NB4 (cell line): ENCODE data around the gene TLR7.

Experiments
- DNase-seq: peaks from one replicate; pipeline ENCODE4 v3.0.0; 2010; ENCODE audit warnings: low read depth
- H3K4me3 ChIP-seq: one replicate; pipeline ENCODE4 v1.5.1; 2011; ENCODE audit warnings: mild to moderate bottlenecking, low read depth, low read length, moderate library complexity
- CTCF ChIP-seq: IDR thresholded peaks from one replicate; pipeline ENCODE4 v1.5.1; 2012; ENCODE audit warnings: low read depth, low read length
- MAX ChIP-seq: IDR thresholded peaks from 2 replicates; pipeline ENCODE4 v1.6.1; 2011; ENCODE audit warnings: low read depth, low read length
- MYC ChIP-seq: IDR thresholded peaks from 2 replicates; pipeline ENCODE4 v1.6.1; 2011; ENCODE audit warnings: low read depth, low read length
- POLR2A ChIP-seq: IDR thresholded peaks from 2 replicates; pipeline ENCODE4 v1.6.1; 2011; ENCODE audit warnings: mild to moderate bottlenecking; ENCODE audit not compliant: insufficient read length; ENCODE audit errors: extremely low read depth

TLR7 gene

GRCh38 chrX:12903646-12904045 is 36.8 kb downstream of the TLR7 start:
- DNase-seq, result no peak
- H3K4me3 ChIP-seq, result no peak overlapping the region
- TF ChIP-seq CTCF (no peak), MAX (no peak), POLR2A (no peak), MYC (no peak)

DNA sequence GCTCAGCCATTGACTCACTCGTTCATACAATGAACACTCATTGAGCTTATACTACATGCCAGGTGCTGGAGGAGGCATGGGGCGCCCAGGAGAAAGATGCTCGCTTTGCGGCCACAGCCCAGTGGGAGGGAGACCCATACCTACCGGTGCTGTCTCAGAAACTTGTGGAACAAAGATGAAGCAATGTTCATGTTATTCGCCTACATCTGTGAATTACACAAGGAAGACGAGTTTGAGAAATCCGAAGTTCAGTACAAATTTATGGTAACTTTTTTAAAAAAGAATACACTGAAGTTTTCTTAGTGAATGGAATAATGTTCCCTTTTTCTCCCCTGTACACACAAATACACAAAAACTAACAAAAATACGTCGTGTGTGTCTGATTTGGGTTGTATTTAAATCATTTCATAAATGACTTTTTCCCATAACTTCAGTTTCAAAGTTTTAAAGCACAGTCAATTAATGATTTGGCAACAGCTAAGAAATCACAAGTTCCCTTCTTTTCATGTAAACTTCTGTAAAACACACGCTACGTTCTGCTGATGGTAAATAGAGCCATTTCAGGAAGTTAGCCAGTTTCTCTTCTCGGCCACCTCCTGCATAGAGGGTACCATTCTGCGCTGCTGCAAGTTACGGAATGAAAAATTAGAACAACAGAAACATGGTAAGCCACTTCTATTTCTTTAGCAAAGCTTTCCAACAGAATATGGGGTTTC is 39.3 kb downstream of the TLR7 start, which contains the start of gene TLR8:
TSS of gene TLR8 (plus strand) at position 575 of the 716 bp plus-strand sequence. CDS start at position 662, 87 bp downstream.
- no peak within 1 kb of the TSS for H3K4me3 ChIP-seq
- TF ChIP-seq CTCF (no peak), POLR2A (no peak), MAX (no peak), MYC (no peak)
- no peak for DNase-seq

- H3K4me3 ChIP-seq, result no peak overlapping the region
- no peak for DNase-seq
- TF ChIP-seq MYC, result no peak
- no peak for TF ChIP-seq CTCF
- no peak for TF ChIP-seq POLR2A
- no peak for TF ChIP-seq MAX
These were observed 43.7 kb downstream of the TLR7 start for GRCh38 chrX:12910423-12911121.

GRCh38 chrX:12911122-12911470 is 44.2 kb downstream of the TLR7 start:
- DNase-seq, result no peak
- no peak for TF ChIP-seq CTCF
- TF ChIP-seq MYC, result no peak
- TF ChIP-seq MAX, result no peak
- no peak for TF ChIP-seq POLR2A
- no peak overlapping the region for H3K4me3 ChIP-seq

DNA sequence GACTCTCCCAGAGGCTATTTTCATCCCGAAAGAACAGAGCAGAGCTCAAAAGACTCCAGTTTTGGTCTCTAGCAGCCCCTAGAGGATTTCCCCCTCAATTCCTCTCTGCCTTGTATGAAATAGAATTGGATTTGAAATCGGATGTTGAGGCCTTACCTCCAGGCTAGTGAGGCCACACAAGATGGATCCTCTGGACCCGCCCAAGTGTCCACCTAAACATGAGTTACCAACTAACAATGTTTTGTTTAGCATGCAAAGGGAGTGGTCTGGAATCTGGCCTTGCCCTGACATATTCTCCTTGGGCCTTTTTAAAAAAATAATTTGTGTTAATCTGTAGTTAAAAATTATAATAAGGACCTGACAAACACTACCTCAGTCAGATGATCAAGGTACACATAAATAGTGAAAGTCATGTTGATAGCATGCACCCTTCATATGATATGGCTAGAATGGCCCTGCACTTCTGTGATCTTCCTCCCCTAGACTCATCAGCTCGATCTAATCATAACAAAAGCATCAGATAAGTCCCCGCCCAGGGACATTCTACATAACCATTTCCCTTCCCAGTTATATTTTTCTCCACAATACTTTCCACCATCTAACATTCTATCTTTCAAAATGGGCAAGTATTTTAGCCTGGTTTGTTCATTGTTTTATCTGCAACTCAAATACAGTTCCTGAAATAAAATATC is 46.1 kb downstream of the TLR7 start:
- TF ChIP-seq POLR2A (no peak), CTCF (no peak), MYC (no peak), MAX (no peak)
- H3K4me3 ChIP-seq, result no peak overlapping the region
- DNase-seq, result no peak
